HepG2 (cell line): Measurements from ENCODE around the gene STH. TPM values are rescaled to one million over a fixed set of nuclear protein-coding genes. Genes with fewer than 3 reads are reported as not detected.

ENCODE experiments used
- ARID5B ChIP-seq: IDR thresholded peaks from 2 replicates; pipeline ENCODE4 v1.4.0; 2020; ENCODE audit warnings: mild to moderate bottlenecking, missing genetic modification reagents
- BORCS8-MEF2B ChIP-seq: sonication (generic); formaldehyde crosslinking; IDR thresholded peaks from 2 replicates; pipeline ENCODE4 v1.8.0; 2022; ENCODE audit warnings: mild to moderate bottlenecking, missing genetic modification reagents
- ERF ChIP-seq: IDR thresholded peaks from 2 replicates; pipeline ENCODE4 v1.6.1; 2018; ENCODE audit warnings: missing biosample characterization, missing genetic modification reagents
- KAT8 ChIP-seq: IDR thresholded peaks from 2 replicates; pipeline ENCODE4 v1.6.1; 2016; ENCODE audit warnings: missing genetic modification reagents, missing compliant biosample characterization
- MED1 ChIP-seq: sonication (generic); formaldehyde crosslinking; IDR thresholded peaks from 2 replicates; pipeline ENCODE4 v1.4.0; 2020; ENCODE audit warnings: missing genetic modification reagents
- MEIS2 ChIP-seq: sonication (generic); formaldehyde crosslinking; IDR thresholded peaks from 2 replicates; pipeline ENCODE4 v1.9.0; 2021; ENCODE audit warnings: mild to moderate bottlenecking, missing genetic modification reagents
- MTF2 ChIP-seq: sonication (generic); formaldehyde crosslinking; IDR thresholded peaks from 2 replicates; pipeline ENCODE4 v1.5.0; 2020; ENCODE audit warnings: missing genetic modification reagents, borderline replicate concordance
- PAXIP1 ChIP-seq: sonication (generic); formaldehyde crosslinking; conservative IDR thresholded peaks from 2 replicates; pipeline ENCODE4 v1.4.0; 2020; ENCODE audit warnings: mild to moderate bottlenecking, missing genetic modification reagents, moderate library complexity
- SMAD3 ChIP-seq: sonication (generic); formaldehyde crosslinking; IDR thresholded peaks from 2 replicates; pipeline ENCODE4 v1.4.0; 2020; ENCODE audit warnings: missing genetic modification reagents
- TFDP1 ChIP-seq: IDR thresholded peaks from 2 replicates; pipeline ENCODE4 v1.6.1; 2016; ENCODE audit warnings: missing compliant biosample characterization, missing genetic modification reagents, borderline replicate concordance
- ZNF224 ChIP-seq: sonication (generic); formaldehyde crosslinking; IDR thresholded peaks from 2 replicates; pipeline ENCODE4 v1.5.0; 2020; ENCODE audit warnings: mild to moderate bottlenecking, missing genetic modification reagents
- ZNF430 ChIP-seq: sonication (generic); formaldehyde crosslinking; IDR thresholded peaks from 2 replicates; pipeline ENCODE4 v1.9.0; 2021; ENCODE audit warnings: mild to moderate bottlenecking, missing genetic modification reagents
- ZNF644 ChIP-seq: IDR thresholded peaks from 2 replicates; pipeline ENCODE4 v1.6.1; 2016; ENCODE audit warnings: low read depth
- ZNF761 ChIP-seq: sonication (generic); formaldehyde crosslinking; conservative IDR thresholded peaks from 2 replicates; pipeline ENCODE4 v1.4.0; 2020; ENCODE audit warnings: mild to moderate bottlenecking, missing genetic modification reagents
- ZNF800 ChIP-seq: sonication (generic); formaldehyde crosslinking; IDR thresholded peaks from 2 replicates; pipeline ENCODE4 v1.4.0; 2020; ENCODE audit warnings: missing genetic modification reagents
- ZNF879 ChIP-seq: sonication (generic); formaldehyde crosslinking; IDR thresholded peaks from 2 replicates; pipeline ENCODE4 v1.8.1; 2023; ENCODE audit warnings: missing genetic modification reagents
- ZSCAN30 ChIP-seq: sonication (generic); formaldehyde crosslinking; IDR thresholded peaks from 2 replicates; pipeline ENCODE4 v1.5.0; 2020; ENCODE audit warnings: mild to moderate bottlenecking, missing genetic modification reagents
- polyA plus RNA-seq, 8 experiments: library from polyadenylated mRNA; depleted of rRNA in 3 of 8; stranded (reverse) in 7 of 8; unstranded in 1 of 8; fragments of >200 nt; fragmentation: Illumina TruSeq in 4 of 8; extraction: Trizol in 4 of 8; gene quantifications; 2 replicates each; pipeline versions ENCODE4 v1.2.1 to v1.2.3, GENCODE V29; 2011 to 2016; ENCODE audit warnings: low read depth in 4 of 8, missing spikeins in 1 of 8, mixed read lengths in 1 of 8; ENCODE audit not compliant: insufficient read depth in 1 of 8
- total RNA-seq, 5 experiments: library from RNA; depleted of rRNA; stranded (reverse); fragments of >200 nt; fragmentation: Illumina TruSeq; extraction: Trizol; gene quantifications; 2 replicates each; pipeline ENCODE4 v1.2.3, GENCODE V29; 2016; ENCODE audit warnings: low read depth in 1 of 5

Gene STH
- total and polyA plus RNA-seq, 2 of the 13 experiments (the other 11 are each of a cell fraction or from before 2014, with no cell fraction given), result not detected

- TF ChIP-seq TFDP1 (CRISPR knock-in tag) (peak; percentile 60; the same call in 1 of the 2 replicates), ZNF644 (CRISPR knock-in tag) (no peak), ZNF879 (CRISPR knock-in tag) (0 out of 2 replicates have a peak, but pooled peaks have one; percentile 24), ZNF430 (CRISPR knock-in tag) (no peak), ZNF761 (CRISPR knock-in tag) (no peak), ARID5B (CRISPR knock-in tag) (peak; percentile 10; the same call in 1 of the 2 replicates), MEIS2 (no peak), MED1 (CRISPR knock-in tag) (no peak), KAT8 (no peak), SMAD3 (CRISPR knock-in tag) (no peak), ERF (no peak), ZNF800 (CRISPR knock-in tag) (no peak), MTF2 (CRISPR knock-in tag) (peak; percentile 72; the same call in 1 of the 2 replicates), ZSCAN30 (CRISPR knock-in tag) (no peak), PAXIP1 (peak; percentile 41), ZNF224 (CRISPR knock-in tag) (no peak), BORCS8-MEF2B (CRISPR knock-in tag) (0 out of 2 replicates have a peak, but pooled peaks have one; percentile 29)
Measured at GRCh38 chr17:46011711-46012505, 12.9 kb downstream of the STH start (continued).
